ENCODE results near the gene BBS12. TPM values are rescaled to one million over a fixed set of nuclear protein-coding genes. Genes with fewer than 3 reads are reported as not detected.

The BBS12 gene
- polyA plus RNA-seq, 3 donors: 0.19 to 1.0 (median 0.52) TPM

DNA sequence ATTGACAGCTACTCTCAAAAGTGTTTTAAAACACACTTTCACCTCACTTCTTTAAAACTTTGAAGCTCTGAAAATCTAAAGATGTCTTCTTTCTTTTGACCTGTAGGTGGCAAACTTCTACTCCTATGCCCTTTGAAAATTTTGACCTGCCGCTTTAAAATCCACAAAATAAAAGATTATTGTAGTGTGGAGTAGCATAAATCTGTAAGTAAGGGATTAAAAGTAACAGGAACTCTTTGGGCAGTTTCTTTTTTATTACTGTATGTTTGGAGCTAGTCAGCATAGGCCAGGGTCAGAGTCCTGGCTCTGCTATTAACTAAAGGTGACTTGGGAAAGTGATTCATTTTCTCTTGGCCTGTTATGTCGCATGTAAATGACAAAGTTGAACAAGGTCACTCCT lies 25.5 kb downstream of the BBS12 start:
- TF ChIP-seq, protein P1, sequence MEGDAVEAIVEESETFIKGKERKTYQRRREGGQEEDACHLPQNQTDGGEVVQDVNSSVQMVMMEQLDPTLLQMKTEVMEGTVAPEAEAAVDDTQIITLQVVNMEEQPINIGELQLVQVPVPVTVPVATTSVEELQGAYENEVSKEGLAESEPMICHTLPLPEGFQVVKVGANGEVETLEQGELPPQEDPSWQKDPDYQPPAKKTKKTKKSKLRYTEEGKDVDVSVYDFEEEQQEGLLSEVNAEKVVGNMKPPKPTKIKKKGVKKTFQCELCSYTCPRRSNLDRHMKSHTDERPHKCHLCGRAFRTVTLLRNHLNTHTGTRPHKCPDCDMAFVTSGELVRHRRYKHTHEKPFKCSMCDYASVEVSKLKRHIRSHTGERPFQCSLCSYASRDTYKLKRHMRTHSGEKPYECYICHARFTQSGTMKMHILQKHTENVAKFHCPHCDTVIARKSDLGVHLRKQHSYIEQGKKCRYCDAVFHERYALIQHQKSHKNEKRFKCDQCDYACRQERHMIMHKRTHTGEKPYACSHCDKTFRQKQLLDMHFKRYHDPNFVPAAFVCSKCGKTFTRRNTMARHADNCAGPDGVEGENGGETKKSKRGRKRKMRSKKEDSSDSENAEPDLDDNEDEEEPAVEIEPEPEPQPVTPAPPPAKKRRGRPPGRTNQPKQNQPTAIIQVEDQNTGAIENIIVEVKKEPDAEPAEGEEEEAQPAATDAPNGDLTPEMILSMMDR (IDR thresholded peaks at IDR 0.05): peak; percentile 81
- H3K27me3 Mint-ChIP-seq (ENCODE audit: low read depth in 3 of 3): peaks cover 0 to 14% (median 3%) of the 10 kb centered on the region in 3 donors
- intact Hi-C loops (cut with micrococcal nuclease): no loop called here
- H2AFZ ChIP-seq (ENCODE audit: insufficient read depth, low read depth, low read length, poor library complexity, severe bottlenecking): peak overlapping the region; percentile 16
- no peaks in the 10 kb centered on the region for H3K36me3 ChIP-seq (replicated peaks in 1 of 2; ENCODE audit: control insufficient read depth in 1 of 2, insufficient read depth in 2 of 2, low read length in 2 of 2)
- H3K4me1 ChIP-seq (ENCODE audit: control insufficient read depth in 1 of 2, insufficient read depth in 2 of 2, low read length in 2 of 2): peaks cover 7 to 10% of the 10 kb centered on the region in 2 donors
- H3K4me2 ChIP-seq (replicated peaks; ENCODE audit: extremely low read depth, low read length, poor library complexity, severe bottlenecking): no peak overlapping the region
- no peak overlapping the region for H3K9ac ChIP-seq (ENCODE audit: insufficient read depth, low read length, poor library complexity, severe bottlenecking)
- peaks cover 0 to 7% of the 10 kb centered on the region in 2 donors for H3K27me3 ChIP-seq (ENCODE audit: control insufficient read depth in 2 of 2, insufficient read depth in 2 of 2, low read length in 2 of 2)
- H3K4me3 ChIP-seq (replicated peaks in 1 of 3; ENCODE audit: low read depth in 2 of 3, low read length in 3 of 3): no peak overlapping the region
- peaks cover 10% of the 10 kb centered on the region for H3K4me1 Mint-ChIP-seq
- no peaks in the 10 kb centered on the region for H3K79me2 ChIP-seq (ENCODE audit: insufficient read depth, low read length)
- no peaks in the 10 kb centered on the region for H3K9me3 ChIP-seq (replicated peaks in 1 of 2; ENCODE audit: control insufficient read depth in 1 of 2, insufficient read depth in 1 of 2, low read length in 2 of 2)
- WGBS (ENCODE audit: insufficient coverage): no CpG with 5 or more reads among the region's 2 CpGs
- H3K4me3 Mint-ChIP-seq: no peak overlapping the region
- H3K9me3 Mint-ChIP-seq: no peaks in the 10 kb centered on the region
- DNase-seq: peak in 1 of 3 donors; percentile 26
- no peak overlapping the region for H3K27ac Mint-ChIP-seq
- no peaks in the 10 kb centered on the region for H4K20me1 ChIP-seq (ENCODE audit: insufficient read depth, low read length)
- H3K36me3 Mint-ChIP-seq: no peaks in the 10 kb centered on the region
- H3K27ac ChIP-seq (ENCODE audit: low read depth in 1 of 2, low read length in 2 of 2): no peak overlapping the region

DNA sequence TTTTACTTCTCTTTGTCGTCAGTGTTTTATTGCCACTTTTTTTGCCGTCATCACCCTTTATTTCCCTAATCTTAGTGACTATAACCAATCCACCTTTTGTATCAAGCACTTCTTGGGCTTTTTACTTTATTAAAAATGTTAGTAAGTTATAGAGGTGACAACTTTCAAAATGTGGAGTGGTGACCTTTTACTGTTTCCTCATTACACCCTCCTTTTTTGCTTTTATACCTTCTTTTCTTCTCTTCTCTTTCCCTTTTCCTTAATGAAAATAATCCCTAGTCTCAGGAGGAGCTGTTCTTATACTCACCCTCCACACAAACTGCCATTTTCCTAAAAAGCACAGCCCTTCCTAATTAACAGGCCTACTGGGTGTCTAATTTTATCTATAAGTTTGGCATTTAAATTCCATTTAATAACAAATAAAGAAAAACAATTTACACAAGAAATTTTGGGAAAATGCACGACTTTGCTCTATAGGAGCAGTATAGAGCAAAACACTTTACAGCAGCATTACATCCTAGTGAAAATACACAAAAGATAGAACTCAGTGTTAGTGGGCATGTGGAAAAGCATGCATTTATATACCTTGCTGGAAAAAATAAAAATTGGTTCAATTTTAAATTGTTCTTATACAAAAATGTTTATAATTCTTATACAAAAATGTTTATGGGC lies 27.3 kb downstream of the BBS12 start:
- Histone ChIP-seq H3K4me1 (ENCODE audit: control insufficient read depth in 1 of 2, insufficient read depth in 2 of 2, low read length in 2 of 2) (peaks cover 8 to 21% of the 10 kb centered on the region in 2 donors), H4K20me1 (ENCODE audit: insufficient read depth, low read length) (no peaks in the 10 kb centered on the region), H3K27ac (ENCODE audit: low read depth in 1 of 2, low read length in 2 of 2) (no peak overlapping the region), H3K79me2 (ENCODE audit: insufficient read depth, low read length) (no peaks in the 10 kb centered on the region), H3K4me3 (replicated peaks in 1 of 3; ENCODE audit: low read depth in 2 of 3, low read length in 3 of 3) (no peak overlapping the region), H3K9me3 (replicated peaks in 1 of 2; ENCODE audit: control insufficient read depth in 1 of 2, insufficient read depth in 1 of 2, low read length in 2 of 2) (no peaks in the 10 kb centered on the region), H3K36me3 (replicated peaks in 1 of 2; ENCODE audit: control insufficient read depth in 1 of 2, insufficient read depth in 2 of 2, low read length in 2 of 2) (no peaks in the 10 kb centered on the region), H3K9ac (ENCODE audit: insufficient read depth, low read length, poor library complexity, severe bottlenecking) (no peak overlapping the region), H2AFZ (ENCODE audit: insufficient read depth, low read depth, low read length, poor library complexity, severe bottlenecking) (no peak overlapping the region), H3K27me3 (ENCODE audit: control insufficient read depth in 2 of 2, insufficient read depth in 2 of 2, low read length in 2 of 2) (peaks cover 0 to 6% of the 10 kb centered on the region in 2 donors), H3K4me2 (replicated peaks; ENCODE audit: extremely low read depth, low read length, poor library complexity, severe bottlenecking) (no peak overlapping the region)
- intact Hi-C loops (cut with micrococcal nuclease): loop anchor here in 1 of 2 donors (10.0 kb wide), 1 partner anchor 165 kb away; the partner anchor contains the start of gene NUDT6
- H3K9me3 Mint-ChIP-seq: no peaks in the 10 kb centered on the region
- no peak overlapping the region for H3K27ac Mint-ChIP-seq
- WGBS (ENCODE audit: insufficient coverage): no CpG with 5 or more reads among the region's 3 CpGs
- no peak for DNase-seq
- no peaks in the 10 kb centered on the region for H3K36me3 Mint-ChIP-seq
- TF ChIP-seq, protein P1 (IDR thresholded peaks at IDR 0.05): no peak
- peaks cover 23% of the 10 kb centered on the region for H3K4me1 Mint-ChIP-seq
- no peak overlapping the region for H3K4me3 Mint-ChIP-seq
- peaks cover 0 to 9% (median 3%) of the 10 kb centered on the region in 3 donors for H3K27me3 Mint-ChIP-seq (ENCODE audit: low read depth in 3 of 3)

All from CD14-positive monocyte (primary cell).